NCI-H2227 (cell line): ENCODE measurements around the gene MACROD2.
"Not testable (repeated sequence)": the region's sequence is repeated elsewhere in the genome, so short reads cannot be mapped to it uniquely, and the experiment has no call there.

Source experiments
- DNase-seq: peaks from one replicate; lab custom pipeline; 2025; ENCODE audit not compliant: unreplicated experiment; lab: John Stamatoyannopoulos, UW

Gene MACROD2

GRCh38 chr20:13995086-13995665, at the start of gene MACROD2:
TSS of gene MACROD2 (plus strand) at chr20:13995516.
- DNase-seq, result peak; percentile 99

- DNase-seq, result no peak
Measured at GRCh38 chr20:13947719-13948118, 47.6 kb upstream of the MACROD2 start.

GRCh38 chr20:13953227-13953626, 42.1 kb upstream of the MACROD2 start:
- no peak for DNase-seq

GRCh38 chr20:13960119-13960518, 35.2 kb upstream of the MACROD2 start:
- DNase-seq, result peak; percentile 56

GRCh38 chr20:13960525-13960924, 34.8 kb upstream of the MACROD2 start:
- DNase-seq, result peak; percentile 42

GRCh38 chr20:13984211-13984610, 11.1 kb upstream of the MACROD2 start:
- DNase-seq, result no peak

GRCh38 chr20:13990465-13990864, 4.9 kb upstream of the MACROD2 start, which contains the start of gene SEL1L2:
TSS of gene SEL1L2 (minus strand) at chr20:13990614. CDS start at chr20:13990534, 80 bp downstream.
- peak; percentile 89 for DNase-seq

GRCh38 chr20:13991311-13991710, 4.0 kb upstream of the MACROD2 start:
- DNase-seq, result no peak

- DNase-seq, result not testable (repeated sequence)
Measured at GRCh38 chr20:13991955-13992354, 3.4 kb upstream of the MACROD2 start.

- peak; percentile 82 for DNase-seq
Measured at GRCh38 chr20:13995841-13996240, 525 bp downstream of the MACROD2 start.

GRCh38 chr20:13996265-13996664, 949 bp downstream of the MACROD2 start:
- peak; percentile 24 for DNase-seq

GRCh38 chr20:14000917-14001316, 5.6 kb downstream of the MACROD2 start:
- no peak for DNase-seq

GRCh38 chr20:14005996-14006395, 10.7 kb downstream of the MACROD2 start:
- DNase-seq, result no peak

GRCh38 chr20:14009208-14009607, 13.9 kb downstream of the MACROD2 start:
- no peak for DNase-seq

- no peak for DNase-seq
Measured at GRCh38 chr20:14012671-14013070, 17.4 kb downstream of the MACROD2 start.

GRCh38 chr20:14030991-14031390, 35.7 kb downstream of the MACROD2 start:
- DNase-seq, result no peak

- no peak for DNase-seq
Measured at GRCh38 chr20:14033310-14033709, 38.0 kb downstream of the MACROD2 start.

- no peak for DNase-seq
Measured at GRCh38 chr20:14036567-14036966, 41.3 kb downstream of the MACROD2 start.

- DNase-seq, result not testable (repeated sequence)
Measured at GRCh38 chr20:14044712-14045276, 49.5 kb downstream of the MACROD2 start.

GRCh38 chr20:14046534-14046933, 51.2 kb downstream of the MACROD2 start:
- no peak for DNase-seq

GRCh38 chr20:14049111-14049510, 53.8 kb downstream of the MACROD2 start:
- no peak for DNase-seq

- no peak for DNase-seq
Measured at GRCh38 chr20:14051454-14051853, 56.1 kb downstream of the MACROD2 start.
